MM.1S (cell line): Measurements from ENCODE around the gene DYNC1I2.

Source experiments
- CTCF ChIP-seq: fragments of 300-600 bp; sonication (generic); IDR thresholded peaks from 2 replicates; pipeline ENCODE4 v1.5.1; 2016; ENCODE audit warnings: antibody characterized with exemption, low read length, mixed read lengths
- EZH2 ChIP-seq: fragments of 300-600 bp; sonication (generic); optimal IDR thresholded peaks from 2 replicates; pipeline ENCODE3; 2017; ENCODE audit warnings: low read depth, mild to moderate bottlenecking, antibody characterized with exemption, low read length, mixed read lengths
- EZH2phosphoT487 ChIP-seq: fragments of 300-600 bp; sonication (generic); IDR thresholded peaks from 2 replicates; pipeline ENCODE4 v1.6.1; 2018; ENCODE audit warnings: antibody characterized with exemption, low read length

- no peak for TF ChIP-seq CTCF
- TF ChIP-seq EZH2, result no peak
- no peak for TF ChIP-seq EZH2phosphoT487
Measured at GRCh38 chr2:171789956-171790355, 102.7 kb downstream of the DYNC1I2 start.
